ENCODE measurements around the gene SSRP1. TPM values are rescaled to one million over a fixed set of nuclear protein-coding genes. Genes with fewer than 3 reads are reported as not detected.

The SSRP1 gene
- total and polyA plus RNA-seq, 2 of the 4 experiments (the other 2 are of a cell fraction) = 106 to 146 TPM

DNA sequence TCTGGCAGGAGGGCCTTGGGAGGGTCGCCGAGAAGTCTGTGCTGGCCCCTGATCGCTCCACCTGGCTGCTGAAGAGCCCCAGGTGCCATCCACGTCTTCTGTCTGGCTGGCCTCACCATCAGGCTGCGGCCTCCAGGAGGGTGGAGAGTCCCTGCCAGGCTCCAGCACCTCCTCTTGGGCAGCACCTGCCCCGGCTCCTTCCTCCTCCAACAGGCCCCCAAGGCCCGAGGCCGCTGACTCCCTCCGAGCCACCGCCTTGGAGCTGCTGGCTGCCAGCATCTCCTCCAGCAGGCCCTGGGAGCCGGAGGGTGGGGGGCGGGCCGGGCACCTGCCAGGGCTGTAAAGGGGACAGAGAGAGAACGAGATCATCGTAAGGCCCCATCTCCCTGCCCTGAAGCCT, 33.2 kb downstream of the SSRP1 start:
- no peak for DNase-seq
- H3K18ac ChIP-seq (ENCODE audit: low read depth, low read length) = no peak overlapping the region
- no peak for TF ChIP-seq POLR2A (IDR thresholded peaks at IDR 0.05; ENCODE audit: low read depth, low read length)
- TF ChIP-seq, protein P1, sequence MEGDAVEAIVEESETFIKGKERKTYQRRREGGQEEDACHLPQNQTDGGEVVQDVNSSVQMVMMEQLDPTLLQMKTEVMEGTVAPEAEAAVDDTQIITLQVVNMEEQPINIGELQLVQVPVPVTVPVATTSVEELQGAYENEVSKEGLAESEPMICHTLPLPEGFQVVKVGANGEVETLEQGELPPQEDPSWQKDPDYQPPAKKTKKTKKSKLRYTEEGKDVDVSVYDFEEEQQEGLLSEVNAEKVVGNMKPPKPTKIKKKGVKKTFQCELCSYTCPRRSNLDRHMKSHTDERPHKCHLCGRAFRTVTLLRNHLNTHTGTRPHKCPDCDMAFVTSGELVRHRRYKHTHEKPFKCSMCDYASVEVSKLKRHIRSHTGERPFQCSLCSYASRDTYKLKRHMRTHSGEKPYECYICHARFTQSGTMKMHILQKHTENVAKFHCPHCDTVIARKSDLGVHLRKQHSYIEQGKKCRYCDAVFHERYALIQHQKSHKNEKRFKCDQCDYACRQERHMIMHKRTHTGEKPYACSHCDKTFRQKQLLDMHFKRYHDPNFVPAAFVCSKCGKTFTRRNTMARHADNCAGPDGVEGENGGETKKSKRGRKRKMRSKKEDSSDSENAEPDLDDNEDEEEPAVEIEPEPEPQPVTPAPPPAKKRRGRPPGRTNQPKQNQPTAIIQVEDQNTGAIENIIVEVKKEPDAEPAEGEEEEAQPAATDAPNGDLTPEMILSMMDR (conservative IDR thresholded peaks at IDR 0.05; ENCODE audit: low read depth, low read length) = no peak
- no peak for TF ChIP-seq RCOR1 (IDR thresholded peaks at IDR 0.05; ENCODE audit: insufficient replicate concordance, low read length)
- TF ChIP-seq FOS (IDR thresholded peaks at IDR 0.05; ENCODE audit: low read depth, low read length) = no peak
- TF ChIP-seq BHLHE40 (IDR thresholded peaks at IDR 0.05; ENCODE audit: low read depth, low read length) = no peak
- no peak for TF ChIP-seq MAZ (IDR thresholded peaks at IDR 0.05; ENCODE audit: borderline replicate concordance, low read depth, low read length)
- TF ChIP-seq CHD1 (IDR thresholded peaks at IDR 0.05; ENCODE audit: low read depth, low read length) = no peak
- no peak for TF ChIP-seq MXI1 (IDR thresholded peaks at IDR 0.05; ENCODE audit: borderline replicate concordance, low read depth, low read length)
- TF ChIP-seq, protein P2, sequence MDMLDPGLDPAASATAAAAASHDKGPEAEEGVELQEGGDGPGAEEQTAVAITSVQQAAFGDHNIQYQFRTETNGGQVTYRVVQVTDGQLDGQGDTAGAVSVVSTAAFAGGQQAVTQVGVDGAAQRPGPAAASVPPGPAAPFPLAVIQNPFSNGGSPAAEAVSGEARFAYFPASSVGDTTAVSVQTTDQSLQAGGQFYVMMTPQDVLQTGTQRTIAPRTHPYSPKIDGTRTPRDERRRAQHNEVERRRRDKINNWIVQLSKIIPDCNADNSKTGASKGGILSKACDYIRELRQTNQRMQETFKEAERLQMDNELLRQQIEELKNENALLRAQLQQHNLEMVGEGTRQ (IDR thresholded peaks at IDR 0.05; ENCODE audit: low read depth, low read length) = no peak
- no peak for TF ChIP-seq MAFK (IDR thresholded peaks at IDR 0.05; ENCODE audit: low read depth, low read length)
- no peak for TF ChIP-seq NFE2L2 (IDR thresholded peaks at IDR 0.05; ENCODE audit: low read depth, low read length)
- TF ChIP-seq RAD21 (IDR thresholded peaks at IDR 0.05; ENCODE audit: low read length) = no peak
- no peak overlapping the region for H3K4ac ChIP-seq (ENCODE audit: low read depth, low read length)
- CTCF ChIA-PET = no interaction called here
- no peak overlapping the region for H3K23ac ChIP-seq (ENCODE audit: low read depth, low read length)
- no peak overlapping the region for H4K8ac ChIP-seq (ENCODE audit: low read depth in 2 of 2, low read length in 2 of 2)
- no peak overlapping the region for H3K9ac ChIP-seq (ENCODE audit: low read depth, low read length)
- H3K4me3 ChIP-seq (ENCODE audit: insufficient read depth, low read depth, low read length) = no peak overlapping the region
- H3K79me1 ChIP-seq (ENCODE audit: low read depth in 1 of 2, low read length in 2 of 2) = peaks cover 21 to 55% of the 10 kb centered on the region in 2 experiments
- intact Hi-C loops (cut with micrococcal nuclease) (no loop called here), dilution Hi-C loops (cut with HindIII; ENCODE audit: low sequenced_read_pairs, unreplicated experiment) (no loop called here), in situ Hi-C loops (cut with MboI; ENCODE audit: low sequenced_read_pairs) (no loop called here)
- no peak overlapping the region for H3K14ac ChIP-seq (replicated peaks; ENCODE audit: low read depth, low read length)
- H3K9me1 ChIP-seq (ENCODE audit: insufficient read depth, low read length) = peaks cover 23% of the 10 kb centered on the region
- H3K27me3 ChIP-seq (ENCODE audit: control insufficient read depth, insufficient read depth, low read length) = no peaks in the 10 kb centered on the region
- no peak overlapping the region for H2AK9ac ChIP-seq (replicated peaks; ENCODE audit: low read depth, low read length, poor library complexity)
- H2AFZ ChIP-seq (replicated peaks; ENCODE audit: low read length, poor library complexity) = no peak overlapping the region
- H2BK5ac ChIP-seq (ENCODE audit: low read depth, low read length, poor library complexity, severe bottlenecking) = no peak overlapping the region
- H3K4me2 ChIP-seq (ENCODE audit: low read depth, low read length) = no peak overlapping the region
- H4K91ac ChIP-seq (ENCODE audit: insufficient read depth, low read depth, low read length) = no peak overlapping the region
- TSS peak; percentile 48 for BruUV-seq (replicated peaks)
- POLR2A ChIA-PET (ENCODE audit: unreplicated experiment) = no interaction called here
- peaks cover 72% of the 10 kb centered on the region for H3K36me3 ChIP-seq (ENCODE audit: control insufficient read depth, insufficient read depth, low read length)
- H2AK5ac ChIP-seq (ENCODE audit: low read depth, low read length) = no peak overlapping the region
- ATAC-seq (ENCODE audit: low read depth) = no peak
- no peak overlapping the region for H2BK120ac ChIP-seq (ENCODE audit: low read depth, low read length)
- no peak overlapping the region for H4K5ac ChIP-seq (ENCODE audit: low read depth, low read length)
- H2BK15ac ChIP-seq (ENCODE audit: low read depth, low read length) = no peak overlapping the region
- 100% methylated on average over 1 of the region's 15 CpGs; no CpG with 5 or more reads in 1 of the 2 experiments for WGBS, 2 experiments (ENCODE audit: extremely low coverage in 2 of 2, insufficient read length in 1 of 2)
- peaks cover 46% of the 10 kb centered on the region for H4K20me1 ChIP-seq (ENCODE audit: insufficient read depth, low read length)
- H2BK20ac ChIP-seq (ENCODE audit: low read depth, low read length) = no peak overlapping the region
- peaks cover 12% of the 10 kb centered on the region for H3K9me3 ChIP-seq (ENCODE audit: control insufficient read depth, insufficient read depth, low read length)
- no peak overlapping the region for H3K27ac ChIP-seq (ENCODE audit: insufficient read depth, low read length)
- H3K4me1 ChIP-seq (ENCODE audit: control insufficient read depth, insufficient read depth, low read length) = peaks cover 13% of the 10 kb centered on the region
- no peak overlapping the region for H3K56ac ChIP-seq (ENCODE audit: extremely low read depth, insufficient read depth, low read length)
